ENCODE data around the gene SGMS1. TPM values are rescaled to one million over a fixed set of nuclear protein-coding genes. Genes with fewer than 3 reads are reported as not detected.

SGMS1 gene
- total and polyA plus RNA-seq, 10 donors, result 5.9 to 84.3 (median 34.6) TPM

DNA sequence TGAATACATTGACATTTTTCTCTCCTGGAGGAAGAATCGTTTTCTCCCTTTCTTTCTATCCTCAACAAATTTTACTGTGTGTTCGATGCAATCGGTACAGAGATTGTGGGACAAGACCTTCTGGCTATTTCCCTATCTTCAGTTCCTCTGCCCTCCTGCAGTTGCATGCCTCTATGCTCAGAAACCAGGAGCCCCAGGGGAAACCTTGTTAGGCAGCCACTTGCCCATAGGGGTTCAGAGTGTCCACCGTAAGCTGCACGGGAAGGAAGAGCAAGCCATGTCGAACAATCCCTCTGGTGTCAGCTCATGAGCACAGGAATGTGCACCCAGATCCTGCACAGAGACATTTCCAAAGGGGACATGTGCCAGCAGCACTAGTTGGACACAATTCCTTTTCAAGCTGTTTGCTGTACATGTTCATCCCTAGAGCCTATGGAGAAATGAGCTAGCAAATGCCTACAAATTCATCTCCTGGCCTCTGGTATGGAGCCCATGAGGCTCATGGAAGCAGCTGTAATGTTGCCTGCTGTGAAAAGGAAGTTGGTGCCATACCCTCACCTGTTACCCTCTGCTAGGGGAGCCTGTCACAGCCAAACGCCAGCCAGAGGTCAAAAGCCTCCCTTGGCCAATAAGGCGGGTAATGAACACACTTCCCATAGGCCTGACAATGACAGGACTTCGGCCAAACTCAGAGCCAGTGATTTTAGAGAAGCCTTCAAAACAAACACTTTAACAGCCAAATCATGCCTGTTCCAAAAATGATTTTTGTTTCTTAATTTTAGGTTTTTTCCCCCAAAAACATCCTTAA lies 336.6 kb downstream of the SGMS1 start:
- H3K36me3 ChIP-seq, result no peaks in the 10 kb centered on the region
- intact Hi-C loops (cut with DNase I; ENCODE audit: low total_unique reads), result no loop called here
- TF ChIP-seq POLR2AphosphoS5 (IDR thresholded peaks at IDR 0.05) (no peak), POLR2A (IDR thresholded peaks at IDR 0.05) (no peak)
- TF ChIP-seq, protein P1, sequence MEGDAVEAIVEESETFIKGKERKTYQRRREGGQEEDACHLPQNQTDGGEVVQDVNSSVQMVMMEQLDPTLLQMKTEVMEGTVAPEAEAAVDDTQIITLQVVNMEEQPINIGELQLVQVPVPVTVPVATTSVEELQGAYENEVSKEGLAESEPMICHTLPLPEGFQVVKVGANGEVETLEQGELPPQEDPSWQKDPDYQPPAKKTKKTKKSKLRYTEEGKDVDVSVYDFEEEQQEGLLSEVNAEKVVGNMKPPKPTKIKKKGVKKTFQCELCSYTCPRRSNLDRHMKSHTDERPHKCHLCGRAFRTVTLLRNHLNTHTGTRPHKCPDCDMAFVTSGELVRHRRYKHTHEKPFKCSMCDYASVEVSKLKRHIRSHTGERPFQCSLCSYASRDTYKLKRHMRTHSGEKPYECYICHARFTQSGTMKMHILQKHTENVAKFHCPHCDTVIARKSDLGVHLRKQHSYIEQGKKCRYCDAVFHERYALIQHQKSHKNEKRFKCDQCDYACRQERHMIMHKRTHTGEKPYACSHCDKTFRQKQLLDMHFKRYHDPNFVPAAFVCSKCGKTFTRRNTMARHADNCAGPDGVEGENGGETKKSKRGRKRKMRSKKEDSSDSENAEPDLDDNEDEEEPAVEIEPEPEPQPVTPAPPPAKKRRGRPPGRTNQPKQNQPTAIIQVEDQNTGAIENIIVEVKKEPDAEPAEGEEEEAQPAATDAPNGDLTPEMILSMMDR (IDR thresholded peaks at IDR 0.05 in 8 of 11, conservative IDR thresholded peaks at IDR 0.05 in 3 of 11), result no peak
- no peaks in the 10 kb centered on the region for H3K27me3 ChIP-seq (replicated peaks in 1 of 7)
- H3K9me3 ChIP-seq, result no peaks in the 10 kb centered on the region
- WGBS, 5 donors, result 67 to 84% (median 82%) methylated on average over 9 of the region's 9 CpGs
- no peak for DNase-seq
- H3K4me1 ChIP-seq, result no peaks in the 10 kb centered on the region
- no peak overlapping the region for H3K27ac ChIP-seq
- H3K4me3 ChIP-seq, result no peak overlapping the region

GRCh38 chr10:50286517-50286916 lies 337.2 kb downstream of the SGMS1 start:
- intact Hi-C loops (cut with DNase I; ENCODE audit: low total_unique reads), result no loop called here

DNA sequence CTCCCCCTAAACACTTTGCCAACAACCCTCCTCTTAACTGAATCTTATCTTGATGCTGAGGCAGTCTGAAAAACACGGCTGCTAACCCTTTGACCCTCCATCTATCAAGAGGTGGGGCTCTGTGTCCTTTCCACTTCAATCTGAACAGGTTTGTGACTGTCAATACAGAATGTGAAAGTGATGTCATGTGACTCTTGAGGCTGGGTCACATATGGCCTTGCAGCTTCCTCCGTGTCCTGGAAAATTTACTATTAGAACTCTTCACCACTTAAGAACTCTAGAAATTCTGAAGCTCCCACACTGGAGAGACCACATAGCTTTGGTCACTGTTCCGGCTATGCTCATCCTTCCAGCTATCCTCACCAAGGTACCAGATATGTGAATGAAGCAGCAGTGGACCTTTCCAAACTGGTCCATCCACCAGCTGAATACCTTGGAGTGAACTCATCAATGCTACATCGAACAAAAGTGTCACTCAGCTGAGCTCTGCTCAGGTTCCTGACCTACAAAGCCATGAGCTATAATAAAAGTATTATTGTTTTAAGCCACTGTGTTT lies 341.7 kb downstream of the SGMS1 start:
- 75 to 87% (median 84%) methylated on average over 4 of the region's 4 CpGs for WGBS, 5 donors
- H3K4me1 ChIP-seq, result no peaks in the 10 kb centered on the region
- intact Hi-C loops (cut with DNase I; ENCODE audit: low total_unique reads), result no loop called here
- H3K27me3 ChIP-seq (replicated peaks in 1 of 7), result peaks cover 0 to 7% (median 0%) of the 10 kb centered on the region in 7 donors
- H3K27ac ChIP-seq, result no peak overlapping the region
- no peak overlapping the region for H3K4me3 ChIP-seq
- TF ChIP-seq, protein P1 (IDR thresholded peaks at IDR 0.05 in 8 of 11, conservative IDR thresholded peaks at IDR 0.05 in 3 of 11), result no peak
- TF ChIP-seq POLR2A (IDR thresholded peaks at IDR 0.05), result no peak
- TF ChIP-seq POLR2AphosphoS5 (IDR thresholded peaks at IDR 0.05), result no peak
- H3K9me3 ChIP-seq, result no peaks in the 10 kb centered on the region
- no peaks in the 10 kb centered on the region for H3K36me3 ChIP-seq
- DNase-seq, result no peak

More at GRCh38 chr10:50286517-50286916, 337.2 kb downstream of the SGMS1 start:
- DNase-seq, result no peak
- H3K9me3 ChIP-seq, result no peaks in the 10 kb centered on the region
- no peaks in the 10 kb centered on the region for H3K4me1 ChIP-seq
- WGBS, 5 donors, result 29 to 61% (median 51%) methylated on average over 2 of the region's 2 CpGs
- H3K27me3 ChIP-seq (replicated peaks in 1 of 7), result no peaks in the 10 kb centered on the region
- TF ChIP-seq POLR2AphosphoS5 (IDR thresholded peaks at IDR 0.05) (no peak), POLR2A (IDR thresholded peaks at IDR 0.05) (no peak)
- TF ChIP-seq, protein P1 (IDR thresholded peaks at IDR 0.05 in 8 of 11, conservative IDR thresholded peaks at IDR 0.05 in 3 of 11), result no peak
- H3K36me3 ChIP-seq, result no peaks in the 10 kb centered on the region
- no peak overlapping the region for H3K27ac ChIP-seq
- H3K4me3 ChIP-seq, result no peak overlapping the region

DNA sequence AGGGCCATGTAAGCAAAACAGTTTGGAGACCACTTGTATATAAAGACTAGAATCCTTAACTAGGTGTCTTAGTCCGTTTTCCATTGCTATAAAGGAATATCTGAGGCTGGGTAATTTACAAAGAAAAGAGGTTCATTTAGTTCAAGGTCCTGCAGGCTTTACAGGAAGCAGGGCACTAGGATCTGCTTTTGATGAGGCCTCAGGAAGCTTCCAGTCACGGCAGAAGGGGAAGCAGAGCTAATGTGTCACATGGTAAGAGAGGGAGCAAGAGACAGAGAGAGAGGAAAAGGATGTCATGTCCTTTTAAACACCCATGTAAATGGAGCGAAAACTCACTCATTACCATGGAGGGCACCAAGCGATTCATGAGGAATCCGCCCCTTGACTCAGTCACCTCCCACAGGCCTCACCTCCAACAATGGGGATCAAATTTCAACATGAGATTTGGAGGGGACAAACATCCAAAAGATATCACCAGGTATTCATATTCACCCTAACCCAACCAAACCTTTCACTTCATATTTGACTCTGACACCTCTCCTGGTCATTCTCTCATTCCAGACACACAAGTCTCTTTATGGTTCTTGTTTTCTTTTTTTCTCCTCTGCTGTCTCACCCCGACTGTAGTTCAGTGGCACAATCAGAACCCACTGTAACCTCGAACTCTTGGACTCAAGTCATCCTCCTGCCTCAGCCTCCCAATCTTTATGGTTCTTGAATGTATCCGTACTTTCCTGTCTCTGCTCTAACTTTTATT lies 342.4 kb downstream of the SGMS1 start:
- H3K4me3 ChIP-seq, result no peak overlapping the region
- H3K27ac ChIP-seq, result no peak overlapping the region
- peaks cover 0 to 12% (median 0%) of the 10 kb centered on the region in 7 donors for H3K27me3 ChIP-seq (replicated peaks in 1 of 7)
- intact Hi-C loops (cut with DNase I; ENCODE audit: low total_unique reads), result no loop called here
- TF ChIP-seq, protein P1 (IDR thresholded peaks at IDR 0.05 in 8 of 11, conservative IDR thresholded peaks at IDR 0.05 in 3 of 11), result no peak
- TF ChIP-seq POLR2AphosphoS5 (IDR thresholded peaks at IDR 0.05), result no peak
- H3K36me3 ChIP-seq, result no peaks in the 10 kb centered on the region
- no peaks in the 10 kb centered on the region for H3K4me1 ChIP-seq
- no peaks in the 10 kb centered on the region for H3K9me3 ChIP-seq
- 72 to 79% (median 76%) methylated on average over 8 of the region's 8 CpGs for WGBS, 5 donors
- DNase-seq, result no peak
